Activated CD4-positive, alpha-beta T cell treated with anti-CD3 and anti-CD28 coated beads, Interleukin-2, amount 50 U/mL, for 4 hours (primary cell): ENCODE data around the gene SRGAP2C.
A peak's percentile ranks its signal among the peaks of the same experiment; 100 is the strongest.
"Not testable (repeated sequence)": the region's sequence is repeated elsewhere in the genome, so short reads cannot be mapped to it uniquely, and the experiment has no call there.

Experiments
- DNase-seq, 2 experiments: peaks; one replicate each; pipeline ENCODE4 v3.0.0-alpha.2; 2020

The SRGAP2C gene

GRCh38 chr1:121346654-121347053 is 161.9 kb downstream of the SRGAP2C start:
- DNase-seq = not testable (repeated sequence)

GRCh38 chr1:121347476-121347875 is 162.7 kb downstream of the SRGAP2C start:
- not testable (repeated sequence) for DNase-seq

- not testable (repeated sequence) for DNase-seq
Measured at GRCh38 chr1:121348115-121348514, 163.3 kb downstream of the SRGAP2C start.

- not testable (repeated sequence) for DNase-seq
Measured at GRCh38 chr1:121349332-121349967, 164.7 kb downstream of the SRGAP2C start.

GRCh38 chr1:121355711-121356420 is 171.1 kb downstream of the SRGAP2C start:
- not testable (repeated sequence) for DNase-seq

- DNase-seq = not testable (repeated sequence)
Measured at GRCh38 chr1:121356819-121357218, 172.0 kb downstream of the SRGAP2C start.

- DNase-seq = not testable (repeated sequence)
Measured at GRCh38 chr1:121360531-121360930, 175.8 kb downstream of the SRGAP2C start.

- DNase-seq = not testable (repeated sequence)
Measured at GRCh38 chr1:121361451-121362233, 176.9 kb downstream of the SRGAP2C start.

GRCh38 chr1:121362234-121362883 is 177.6 kb downstream of the SRGAP2C start:
- DNase-seq = not testable (repeated sequence)

GRCh38 chr1:121365316-121365715 is 180.5 kb downstream of the SRGAP2C start:
- not testable (repeated sequence) for DNase-seq

GRCh38 chr1:121365723-121366122 is 180.9 kb downstream of the SRGAP2C start:
- peak; percentile 6 to 20 for DNase-seq

GRCh38 chr1:121366171-121366570 is 181.4 kb downstream of the SRGAP2C start:
- not testable (repeated sequence) for DNase-seq

- not testable (repeated sequence) for DNase-seq
Measured at GRCh38 chr1:121368910-121369309, 184.1 kb downstream of the SRGAP2C start.

- not testable (repeated sequence) for DNase-seq
Measured at GRCh38 chr1:121369959-121370358, 185.2 kb downstream of the SRGAP2C start.

GRCh38 chr1:121374851-121375367 is 190.1 kb downstream of the SRGAP2C start:
- DNase-seq = not testable (repeated sequence)

GRCh38 chr1:121376986-121377385 is 192.2 kb downstream of the SRGAP2C start:
- not testable (repeated sequence) for DNase-seq

- DNase-seq = not testable (repeated sequence)
Measured at GRCh38 chr1:121378757-121379156, 194.0 kb downstream of the SRGAP2C start.

- DNase-seq = not testable (repeated sequence)
Measured at GRCh38 chr1:121384754-121385153, 200.0 kb downstream of the SRGAP2C start.

- DNase-seq = not testable (repeated sequence)
Measured at GRCh38 chr1:121385162-121385561, 200.4 kb downstream of the SRGAP2C start.

GRCh38 chr1:121385563-121386288 is 201.0 kb downstream of the SRGAP2C start:
- DNase-seq = not testable (repeated sequence)

- not testable (repeated sequence) for DNase-seq
Measured at GRCh38 chr1:121386319-121386948, 201.7 kb downstream of the SRGAP2C start.
